Measurements from ENCODE around the gene PUM2. TPM values are rescaled to one million over a fixed set of nuclear protein-coding genes. Genes with fewer than 3 reads are reported as not detected.
"Not testable (repeated sequence)": the region's sequence is repeated elsewhere in the genome, so short reads cannot be mapped to it uniquely, and the experiment has no call there.

PUM2 gene
- polyA plus RNA-seq, 12 donors, result 37.4 to 74.3 (median 66.3) TPM; not detected in 1

GRCh38 chr2:20372896-20373640 lies 22.4 kb upstream of the PUM2 start:
- no peak for DNase-seq

DNA sequence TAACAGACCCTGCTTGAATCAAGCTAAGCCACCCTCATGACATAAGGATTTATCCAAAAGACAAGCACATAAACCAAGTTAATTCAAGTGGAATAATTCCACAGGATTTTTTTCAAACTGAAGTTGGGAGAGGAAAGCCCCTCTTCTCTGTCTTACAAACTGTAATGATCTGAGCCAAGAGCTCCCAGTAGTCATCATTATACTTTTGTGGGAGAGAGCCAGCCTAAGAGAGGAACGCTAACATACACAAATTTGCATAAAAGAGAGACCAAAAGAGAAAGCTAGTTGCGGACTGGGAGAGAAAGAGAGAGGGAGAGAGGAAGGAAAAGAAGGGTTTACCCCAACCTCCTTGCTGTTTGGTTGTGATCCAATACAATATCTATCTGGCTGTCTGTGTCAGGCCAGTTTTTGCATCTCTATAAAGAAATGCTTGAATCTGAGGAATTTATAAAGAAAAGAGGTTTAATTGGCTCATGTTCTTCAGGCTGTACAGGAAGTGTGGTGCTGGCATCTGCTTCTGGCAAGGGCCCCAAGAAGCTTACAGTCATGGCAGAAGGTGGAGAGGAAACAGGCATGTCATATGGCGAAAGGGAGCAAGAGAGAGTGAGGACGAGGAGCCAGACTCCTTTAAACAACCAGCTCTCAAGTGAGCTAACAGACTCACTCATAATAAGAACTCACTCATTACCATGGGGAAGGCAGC lies 20.8 kb upstream of the PUM2 start:
- DNase-seq, result peak; percentile 43

GRCh38 chr2:20370191-20370590 lies 19.5 kb upstream of the PUM2 start:
- DNase-seq, result no peak

DNA sequence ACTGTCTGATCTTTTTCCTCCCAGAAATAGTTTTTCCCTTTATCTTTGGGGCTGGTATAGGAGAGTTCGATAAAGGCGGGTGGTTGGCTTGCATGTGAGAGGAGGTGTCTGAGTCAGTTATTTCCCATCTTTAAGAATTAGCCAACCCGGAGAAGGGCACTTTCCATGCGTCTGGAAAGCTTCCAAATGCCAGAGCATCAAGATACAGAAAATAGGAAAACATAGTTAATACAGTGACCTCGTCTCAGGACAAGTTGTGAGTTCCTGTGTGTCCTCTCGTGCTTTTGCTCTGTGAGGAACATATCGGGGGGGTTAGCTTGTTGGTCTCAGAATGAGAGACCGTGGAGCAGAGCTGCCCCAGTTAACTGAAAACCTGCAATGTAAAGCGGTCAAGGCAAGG lies 18.7 kb upstream of the PUM2 start:
- DNase-seq, result no peak

DNA sequence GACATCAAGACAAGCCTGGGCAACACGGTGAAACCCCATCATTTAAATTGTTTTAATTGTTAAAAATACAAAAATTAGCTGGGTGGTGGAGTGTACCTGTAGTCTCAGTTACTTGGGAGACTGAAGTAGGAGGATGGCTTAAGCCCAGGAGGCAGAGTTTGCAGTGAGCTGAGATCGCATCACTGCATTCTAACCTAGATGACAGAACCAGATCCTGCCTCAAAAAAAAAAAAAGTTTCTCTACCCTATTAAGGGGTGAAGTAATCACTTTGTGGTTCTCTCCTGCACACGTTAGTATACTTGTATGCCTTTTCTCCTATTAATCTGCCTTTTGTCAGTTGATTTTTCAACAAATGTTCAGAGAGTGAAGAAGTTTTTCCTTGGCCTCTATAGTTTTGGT lies 18.1 kb upstream of the PUM2 start:
- DNase-seq, result no peak

DNA sequence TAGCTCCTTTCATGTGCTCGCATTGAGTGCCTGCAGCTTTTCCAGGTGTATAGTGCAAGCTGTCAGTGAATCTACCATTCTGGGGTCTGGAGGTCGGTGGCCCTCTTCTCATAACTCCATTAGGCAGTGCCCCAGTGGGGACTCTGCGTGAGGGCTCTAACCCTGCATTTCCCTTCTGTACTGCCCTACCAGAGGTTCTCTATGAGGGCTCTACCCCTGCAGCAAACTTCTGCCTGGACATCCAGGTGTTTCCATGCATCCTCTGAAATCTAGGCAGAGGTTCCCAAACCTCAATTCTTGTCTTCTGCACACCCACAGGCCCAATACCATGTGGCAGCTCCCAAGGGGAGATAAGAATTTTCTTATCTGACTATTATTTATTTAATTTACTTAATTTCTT lies 17.3 kb upstream of the PUM2 start:
- not testable (repeated sequence) for DNase-seq

- DNase-seq, result no peak
Observed at GRCh38 chr2:20366672-20367116, 16.1 kb upstream of the PUM2 start.

- no peak for DNase-seq
Observed at GRCh38 chr2:20365249-20365817, 14.7 kb upstream of the PUM2 start.

GRCh38 chr2:20363578-20363977 lies 12.9 kb upstream of the PUM2 start:
- DNase-seq, result no peak

DNA sequence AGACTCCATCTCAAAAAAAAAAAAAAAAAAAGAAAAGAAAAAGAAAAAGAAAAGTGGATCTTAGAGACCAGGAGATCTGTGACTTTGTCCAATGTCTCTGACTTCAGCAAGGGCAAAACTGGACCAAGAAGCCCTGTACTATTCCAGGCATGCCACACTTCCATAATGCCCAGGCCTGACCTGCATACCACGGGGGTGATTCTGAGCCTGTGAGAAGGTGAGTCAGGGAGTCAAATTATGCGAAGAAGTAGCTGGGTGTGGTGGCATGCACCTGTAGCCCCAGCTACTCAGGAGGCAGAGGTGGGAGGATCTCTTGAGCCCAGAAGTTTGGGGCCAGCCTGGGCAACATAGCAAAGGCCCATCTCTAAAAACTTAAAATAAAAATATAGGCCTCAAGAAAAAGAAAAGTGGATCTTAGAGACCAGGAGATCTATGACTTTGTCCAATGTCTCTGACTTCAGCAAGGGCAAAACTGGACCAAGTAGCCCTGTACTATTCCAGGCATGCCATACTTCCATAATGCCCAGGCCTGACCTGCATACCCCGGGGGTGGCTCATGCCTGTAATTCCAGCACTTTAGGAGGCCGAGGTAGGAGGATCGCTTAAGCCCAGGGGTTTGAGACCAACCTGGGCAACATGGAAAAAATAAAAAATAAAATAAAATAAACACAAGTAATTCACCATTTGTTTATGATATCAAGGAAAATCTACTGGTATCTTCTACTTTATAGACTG lies 12.2 kb upstream of the PUM2 start:
- no peak for DNase-seq

DNA sequence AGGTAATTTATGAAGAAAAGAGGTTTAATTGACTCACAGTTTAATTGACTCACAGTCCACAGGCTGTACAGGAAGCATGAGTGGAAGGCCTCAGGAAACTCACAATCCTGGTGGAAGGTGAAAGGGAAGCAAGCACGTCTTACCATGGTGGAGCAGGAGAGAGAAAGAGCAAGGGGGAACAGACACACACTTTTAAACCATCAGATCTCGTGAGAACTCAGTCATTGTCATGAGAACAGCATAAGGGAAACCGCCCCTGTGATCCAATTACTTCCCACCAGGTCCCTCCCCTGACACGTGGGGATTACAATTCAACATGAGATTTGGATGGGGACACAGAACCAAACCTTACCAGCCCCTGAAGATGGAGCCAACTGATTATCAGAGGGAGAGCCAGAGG lies 11.2 kb upstream of the PUM2 start:
- DNase-seq, result no peak

GRCh38 chr2:20359096-20359495 lies 8.5 kb upstream of the PUM2 start:
- no peak for DNase-seq

- DNase-seq, result no peak
Observed at GRCh38 chr2:20357638-20358389, 7.2 kb upstream of the PUM2 start.

GRCh38 chr2:20356042-20356441 lies 5.4 kb upstream of the PUM2 start:
- no peak for DNase-seq

DNA sequence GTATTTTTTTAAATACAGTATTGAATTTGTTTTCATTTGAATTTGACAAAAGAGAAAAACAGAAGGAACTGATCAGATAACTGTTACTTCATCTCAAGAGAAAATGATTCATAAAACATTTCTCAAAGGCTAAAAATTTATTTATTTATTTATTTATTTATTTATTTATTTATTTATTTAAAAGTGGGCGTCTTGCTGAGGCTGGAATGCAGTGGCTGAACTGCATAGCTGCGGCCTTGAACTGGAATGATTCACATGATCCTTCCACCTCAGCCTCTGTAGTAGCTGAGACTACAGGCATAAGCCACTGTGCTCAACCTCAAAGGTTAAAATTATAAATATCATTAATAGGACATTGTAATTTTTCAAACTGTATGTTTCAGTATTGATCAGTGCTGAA lies 4.5 kb upstream of the PUM2 start:
- no peak for DNase-seq

DNA sequence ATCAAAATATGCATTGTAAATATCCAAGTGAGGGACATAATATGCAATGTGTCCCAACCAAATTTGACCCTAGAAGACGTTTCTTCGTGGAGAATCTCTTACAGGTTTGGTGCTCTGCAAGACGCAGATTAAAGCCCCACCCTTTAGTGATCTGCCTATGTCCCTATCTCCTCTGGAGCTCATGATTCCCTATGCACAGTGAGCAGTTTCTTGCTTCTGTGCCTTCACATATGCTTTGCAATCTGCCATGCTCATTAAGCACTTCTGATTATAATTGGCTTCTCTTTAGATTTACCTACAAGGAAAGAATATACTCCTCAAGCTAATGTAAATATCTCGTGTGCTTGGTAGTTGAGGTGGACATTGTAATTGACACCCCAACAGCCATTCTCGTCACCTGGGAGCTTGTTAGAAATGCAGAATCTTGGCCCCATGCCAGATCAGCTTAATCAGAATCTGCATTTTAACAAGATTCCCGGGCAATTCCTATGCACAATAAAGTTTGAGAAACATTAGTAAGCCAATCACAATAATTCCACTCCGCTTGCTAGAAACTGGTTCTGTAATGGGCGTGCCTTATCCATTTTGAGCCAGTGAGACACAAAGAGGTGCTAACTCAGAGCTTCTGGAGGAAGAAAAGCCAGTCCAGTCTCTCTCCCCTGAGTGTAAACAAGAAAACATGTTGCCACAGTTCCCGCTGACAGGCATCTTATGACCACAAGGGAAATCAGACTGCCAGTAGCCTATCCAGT lies 2.8 kb upstream of the PUM2 start:
- no peak for DNase-seq

DNA sequence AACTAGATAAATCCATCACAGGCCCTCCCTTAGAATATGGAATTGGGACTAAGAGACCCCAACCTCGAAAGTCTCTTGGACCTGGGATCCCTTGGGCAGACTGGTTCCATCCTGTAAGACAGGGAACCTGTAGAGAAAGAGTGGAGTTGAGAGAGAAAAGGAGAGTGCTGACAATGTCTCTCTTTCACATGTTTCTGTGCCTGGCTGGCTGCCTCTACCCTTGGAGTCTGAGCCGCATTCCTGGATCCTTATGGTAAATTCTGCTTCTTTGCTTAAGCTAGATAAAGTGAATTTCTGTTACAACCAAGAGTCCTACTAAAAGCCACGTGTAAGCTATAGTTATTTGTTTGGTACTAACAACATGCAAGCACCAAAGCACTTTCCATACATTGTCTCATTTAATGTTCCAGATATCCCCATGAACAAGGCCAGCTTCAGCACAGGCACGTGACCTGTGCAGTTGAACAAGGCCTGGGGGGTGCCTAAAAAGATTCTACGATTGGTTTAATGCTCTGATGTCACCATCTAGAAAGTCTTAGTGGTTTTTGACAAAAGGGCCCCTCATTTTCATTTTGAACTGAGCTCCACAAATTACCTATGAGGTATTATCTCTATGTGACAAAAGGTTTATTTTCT lies 2.1 kb upstream of the PUM2 start:
- DNase-seq, result no peak

DNA sequence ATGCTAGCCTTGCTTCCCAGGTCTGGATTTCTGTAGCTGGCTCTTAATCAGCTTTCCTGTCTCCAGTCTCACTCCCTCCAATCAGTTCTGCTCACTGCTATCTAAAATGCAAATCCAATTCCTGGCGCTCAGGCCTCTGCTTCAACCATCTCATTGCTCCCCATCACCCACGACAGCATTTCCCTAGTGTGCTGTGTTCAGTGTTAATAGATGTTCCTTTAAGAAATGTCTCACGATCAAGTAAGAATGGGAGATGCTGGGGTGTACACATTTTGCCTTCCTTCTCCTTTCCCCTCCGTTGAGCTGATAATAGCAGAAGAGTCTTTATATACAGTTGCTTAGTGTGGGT lies 1.6 kb upstream of the PUM2 start:
- DNase-seq, result no peak

- DNase-seq, result no peak
Observed at GRCh38 chr2:20351555-20352229, 1.0 kb upstream of the PUM2 start.

Data from muscle of arm (tissue), 12 donors.